Uterus (tissue), 2 donors: Measurements from ENCODE around the gene MYO1D.

Experiments used
- CTCF ChIP-seq, 4 experiments: fragments of 200-600 bp in 2 of 4; fragments of 450-650 bp in 2 of 4; sonication (generic) in 2 of 4; IDR thresholded peaks; one replicate each; pipeline ENCODE4 v1.5.1; 2016 to 2019; ENCODE audit warnings: antibody characterized with exemption in 4 of 4, mild to moderate bottlenecking in 2 of 4, moderate library complexity in 1 of 4
- POLR2A ChIP-seq, 2 donors: fragments of 450-650 bp; IDR thresholded peaks; one replicate each; pipeline ENCODE4 v1.6.1; 2016; ENCODE audit warnings: antibody characterized with exemption in 2 of 2, mild to moderate bottlenecking in 1 of 2, moderate library complexity in 1 of 2

GRCh38 chr17:32803544-32803943, 73.4 kb downstream of the MYO1D start:
- no peak for TF ChIP-seq CTCF (IDR thresholded peaks at IDR 0.05)
- TF ChIP-seq POLR2A (IDR thresholded peaks at IDR 0.05) = no peak
